Tibial nerve (tissue), 4 donors: ENCODE data around the gene ZBTB22. TPM values are rescaled to one million over a fixed set of nuclear protein-coding genes. Genes with fewer than 3 reads are reported as not detected.
A peak's percentile ranks its signal among the peaks of the same experiment; 100 is the strongest.

Source experiments
- DNase-seq, 2 donors: peaks; one replicate each; pipeline ENCODE4 v3.0.0-alpha.2; 2019; ENCODE audit warnings: low spot score in 2 of 2
- H3K27ac ChIP-seq, 4 donors: fragments of 200-600 bp; sonication (generic) in 3 of 4; one replicate each; pipeline ENCODE4 v1.5.1; 2017 to 2019; ENCODE audit warnings: mild to moderate bottlenecking in 1 of 4
- H3K27me3 ChIP-seq, 2 donors: fragments of 200-600 bp; sonication (generic) in 1 of 2; one replicate each; pipeline versions ENCODE4 v1.5.1 to v1.6.0; 2017 to 2019
- H3K36me3 ChIP-seq, 3 donors: fragments of 200-600 bp; sonication (generic); one replicate each; pipeline ENCODE4 v1.5.1; 2018 to 2019
- H3K4me1 ChIP-seq, 4 donors: fragments of 200-600 bp; sonication (generic) in 3 of 4; one replicate each; pipeline ENCODE4 v1.5.1; 2017 to 2019
- H3K4me3 ChIP-seq, 4 donors: fragments of 200-600 bp; sonication (generic) in 3 of 4; one replicate each; pipeline ENCODE4 v1.5.1; 2017 to 2019; ENCODE audit warnings: mild to moderate bottlenecking in 1 of 4, moderate library complexity in 1 of 4
- H3K9me3 ChIP-seq, 4 donors: fragments of 200-600 bp; sonication (generic) in 3 of 4; one replicate each; pipeline ENCODE4 v1.5.1; 2017 to 2019
- CTCF ChIP-seq, 5 experiments: fragments of 200-600 bp in 3 of 5; fragments of 450-650 bp in 2 of 5; sonication (generic) in 3 of 5; IDR thresholded peaks; one replicate each; pipeline ENCODE4 v1.5.1; 2016 to 2019; ENCODE audit warnings: antibody characterized with exemption in 5 of 5, mild to moderate bottlenecking in 3 of 5, moderate library complexity in 2 of 5
- EP300 ChIP-seq, 2 donors: sonication (generic); formaldehyde crosslinking; IDR thresholded peaks; one replicate each; pipeline ENCODE4 v1.6.1; 2017; ENCODE audit warnings: antibody characterized with exemption in 2 of 2, mild to moderate bottlenecking in 1 of 2
- POLR2A ChIP-seq, 2 donors: fragments of 450-650 bp; IDR thresholded peaks; one replicate each; pipeline ENCODE4 v1.6.1; 2017; ENCODE audit warnings: antibody characterized with exemption in 2 of 2, mild to moderate bottlenecking in 2 of 2, moderate library complexity in 2 of 2
- WGBS, 2 donors: methylation state at CpG; one replicate each; pipeline ENCODE4 v1.1.5; 2018; 5-methylcytosine and 5-hydroxymethylcytosine counted together
- total RNA-seq, 4 donors: library from RNA; depleted of rRNA; stranded (reverse); fragments of >200 nt; gene quantifications; one replicate each; pipeline ENCODE4 v1.1.0, GENCODE V29; 2016

Gene ZBTB22
- total RNA-seq, 4 donors from 2014 or later, result 13.8 to 21.6 (median 17.5) TPM

- DNase-seq, result no peak
Observed at GRCh38 chr6:33323623-33323948, 6.0 kb upstream of the ZBTB22 start.

GRCh38 chr6:33321227-33321626, 3.7 kb upstream of the ZBTB22 start:
- peak overlapping the region in 3 of 4 donors; percentile 66 to 95 (median 88) for H3K27ac ChIP-seq
- peaks cover 0 to 62% (median 36%) of the 10 kb centered on the region in 4 donors for H3K4me1 ChIP-seq
- 45 to 57% methylated on average over 9 of the region's 9 CpGs for WGBS, 2 donors
- H3K36me3 ChIP-seq, result peaks cover 0 to 30% (median 17%) of the 10 kb centered on the region in 3 donors
- peak overlapping the region in 1 of 4 donors; percentile 69 for H3K4me3 ChIP-seq
- H3K9me3 ChIP-seq, result no peaks in the 10 kb centered on the region
- no peaks in the 10 kb centered on the region for H3K27me3 ChIP-seq
- TF ChIP-seq POLR2A (IDR thresholded peaks at IDR 0.05) (no peak), EP300 (IDR thresholded peaks at IDR 0.05) (no peak)
- no peak for DNase-seq

More at GRCh38 chr6:33323623-33323948, 6.0 kb upstream of the ZBTB22 start:
- peaks cover 0 to 27% (median 17%) of the 10 kb centered on the region in 3 donors for H3K36me3 ChIP-seq
- peak overlapping the region; percentile 78 to 95 (median 92) for H3K27ac ChIP-seq
- H3K27me3 ChIP-seq, result no peaks in the 10 kb centered on the region
- H3K4me1 ChIP-seq, result peaks cover 0 to 46% (median 32%) of the 10 kb centered on the region in 4 donors
- H3K9me3 ChIP-seq, result no peaks in the 10 kb centered on the region
- 0 to 1% methylated on average over 12 of the region's 12 CpGs for WGBS, 2 donors
- TF ChIP-seq EP300 (IDR thresholded peaks at IDR 0.05) (no peak), CTCF (IDR thresholded peaks at IDR 0.05) (no peak), POLR2A (IDR thresholded peaks at IDR 0.05) (no peak)
- H3K4me3 ChIP-seq, result peak overlapping the region; percentile 45 to 69 (median 62)

- WGBS, 2 donors, result 75 to 76% methylated on average over 31 to 32 of the region's 32 CpGs
- DNase-seq, result peak; percentile 51 to 76
- H3K4me1 ChIP-seq, result peaks cover 0 to 68% (median 36%) of the 10 kb centered on the region in 4 donors
Observed at GRCh38 chr6:33320315-33321181, 3.0 kb upstream of the ZBTB22 start.

GRCh38 chr6:33319939-33320314, 2.4 kb upstream of the ZBTB22 start:
- no peak for TF ChIP-seq CTCF (IDR thresholded peaks at IDR 0.05)
- TF ChIP-seq POLR2A (IDR thresholded peaks at IDR 0.05), result no peak
- no peak for TF ChIP-seq EP300 (IDR thresholded peaks at IDR 0.05)
- DNase-seq, result no peak
- H3K27ac ChIP-seq, result peak overlapping the region in 3 of 4 donors; percentile 8 to 95 (median 66)
- peaks cover 0 to 37% (median 17%) of the 10 kb centered on the region in 3 donors for H3K36me3 ChIP-seq
- peaks cover 0 to 75% (median 41%) of the 10 kb centered on the region in 4 donors for H3K4me1 ChIP-seq
- H3K27me3 ChIP-seq, result no peaks in the 10 kb centered on the region
- WGBS, 2 donors, result 84 to 89% methylated on average over 3 of the region's 3 CpGs
- no peak overlapping the region for H3K4me3 ChIP-seq
- H3K9me3 ChIP-seq, result no peaks in the 10 kb centered on the region

More at GRCh38 chr6:33320315-33321181, 3.0 kb upstream of the ZBTB22 start:
- Histone ChIP-seq H3K27ac (peak overlapping the region in 3 of 4 donors; percentile 8 to 95 (median 66)), H3K9me3 (no peaks in the 10 kb centered on the region), H3K27me3 (no peaks in the 10 kb centered on the region), H3K36me3 (peaks cover 0 to 37% (median 17%) of the 10 kb centered on the region in 3 donors), H3K4me3 (no peak overlapping the region)
- TF ChIP-seq EP300 (IDR thresholded peaks at IDR 0.05) (no peak), CTCF (IDR thresholded peaks at IDR 0.05) (no peak), POLR2A (IDR thresholded peaks at IDR 0.05) (no peak)

GRCh38 chr6:33318426-33319073, 1.0 kb upstream of the ZBTB22 start:
- Histone ChIP-seq H3K4me1 (peaks cover 0 to 73% (median 44%) of the 10 kb centered on the region in 4 donors), H3K9me3 (no peaks in the 10 kb centered on the region)

More at GRCh38 chr6:33318426-33319073, 1.0 kb upstream of the ZBTB22 start:
- Histone ChIP-seq H3K27ac (peak overlapping the region; percentile 83 to 95 (median 90)), H3K36me3 (peaks cover 0 to 37% (median 17%) of the 10 kb centered on the region in 3 donors), H3K27me3 (no peaks in the 10 kb centered on the region), H3K4me3 (peak overlapping the region; percentile 36 to 63 (median 52))
- TF ChIP-seq CTCF (IDR thresholded peaks at IDR 0.05) (no peak), POLR2A (IDR thresholded peaks at IDR 0.05) (no peak)
- no peak for DNase-seq
- WGBS, 2 donors, result 63 to 66% methylated on average over 8 of the region's 8 CpGs
